ENCODE results near the gene IDUA.

IDUA gene

GRCh38 chr4:1018147-1019020 is 31.5 kb downstream of the IDUA start:
- no peak for FAIRE-seq

GRCh38 chr4:1019320-1019719 is 32.5 kb downstream of the IDUA start:
- no peak for FAIRE-seq

DNA sequence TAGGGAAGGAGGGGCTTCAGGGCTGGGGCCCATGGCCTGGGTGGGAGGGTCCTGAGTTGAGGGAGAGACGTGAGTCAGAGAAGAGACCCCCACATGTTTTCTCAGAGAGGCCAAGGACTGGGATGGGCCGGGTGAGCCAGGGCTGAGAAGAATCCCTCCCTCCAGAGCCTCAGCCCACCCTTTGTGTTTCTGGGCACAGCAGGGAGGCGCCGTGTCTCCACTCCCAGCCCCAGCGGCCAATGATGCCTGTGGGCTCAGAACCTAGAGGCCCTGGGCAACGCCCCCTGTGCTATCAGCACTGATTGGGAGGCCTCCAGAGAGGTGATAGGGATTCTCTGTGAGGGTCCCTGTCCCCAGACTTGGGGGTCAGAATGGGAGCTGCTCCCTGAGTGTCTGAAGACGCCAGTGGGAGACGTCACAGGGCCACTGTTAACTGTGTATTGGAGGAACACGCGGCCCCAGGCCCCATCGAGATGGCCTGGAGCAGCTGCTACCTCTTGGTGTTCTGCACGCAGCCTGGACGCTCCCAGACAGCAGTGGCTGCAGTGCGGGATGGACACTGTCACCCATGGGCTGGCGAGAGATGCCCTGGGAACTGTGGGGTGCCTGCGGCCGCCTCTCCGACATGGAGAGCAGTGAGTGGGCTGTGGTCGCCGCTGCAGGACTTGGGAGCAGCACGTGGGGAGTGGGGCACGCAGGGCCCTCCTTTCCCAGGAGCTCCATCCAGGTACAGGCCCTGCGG is 33.1 kb downstream of the IDUA start:
- no peak for FAIRE-seq

GRCh38 chr4:1021386-1022050 is 34.7 kb downstream of the IDUA start:
- no peak for FAIRE-seq

- FAIRE-seq = no peak
Measured at GRCh38 chr4:1022051-1022738, 35.4 kb downstream of the IDUA start.

DNA sequence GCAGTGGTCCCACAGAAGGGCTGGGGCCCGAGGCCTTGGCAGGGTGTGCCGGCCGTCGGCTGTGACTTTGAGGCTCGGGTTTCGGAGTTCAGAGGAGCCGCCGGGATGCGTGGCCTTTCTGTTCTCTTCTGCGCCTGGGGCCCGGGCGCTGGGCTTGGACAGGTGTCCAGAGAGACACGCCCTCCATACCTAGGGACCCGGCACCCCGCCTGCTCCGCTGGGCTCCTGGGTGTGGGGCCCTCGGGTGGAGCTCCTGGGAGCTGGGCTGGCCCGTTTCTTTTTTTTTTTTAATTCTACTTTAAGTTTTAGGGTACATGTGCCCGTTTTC is 35.9 kb downstream of the IDUA start:
- FAIRE-seq = no peak

DNA sequence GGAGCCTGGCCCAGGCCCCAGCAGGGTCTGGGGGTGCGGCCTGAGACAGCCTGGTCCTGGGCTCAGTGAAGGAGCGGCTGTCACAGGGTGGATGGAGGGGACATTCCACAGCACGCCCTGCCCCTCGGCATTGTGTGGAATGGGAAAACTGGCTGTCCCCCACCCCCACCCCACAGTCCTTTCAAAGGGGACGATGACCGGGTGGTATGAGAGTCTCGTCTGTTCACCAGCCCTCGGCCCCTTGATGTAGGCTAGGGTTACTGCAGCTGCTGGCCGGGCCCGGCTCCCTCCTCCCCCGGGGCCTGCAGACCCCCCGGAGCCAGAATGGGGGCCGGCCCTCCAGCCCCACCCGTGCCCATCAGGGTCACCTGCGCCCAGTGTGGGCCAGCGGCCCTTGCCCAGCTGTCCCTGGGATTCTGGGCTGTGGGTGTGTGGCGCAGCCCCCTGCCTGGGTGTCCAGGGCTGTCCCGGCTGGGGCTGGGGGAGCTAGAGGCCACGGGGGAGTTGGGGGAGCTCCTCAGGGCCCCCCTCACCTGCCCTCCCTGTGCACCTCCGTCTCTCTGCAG is 36.3 kb downstream of the IDUA start:
- FAIRE-seq = no peak

DNA sequence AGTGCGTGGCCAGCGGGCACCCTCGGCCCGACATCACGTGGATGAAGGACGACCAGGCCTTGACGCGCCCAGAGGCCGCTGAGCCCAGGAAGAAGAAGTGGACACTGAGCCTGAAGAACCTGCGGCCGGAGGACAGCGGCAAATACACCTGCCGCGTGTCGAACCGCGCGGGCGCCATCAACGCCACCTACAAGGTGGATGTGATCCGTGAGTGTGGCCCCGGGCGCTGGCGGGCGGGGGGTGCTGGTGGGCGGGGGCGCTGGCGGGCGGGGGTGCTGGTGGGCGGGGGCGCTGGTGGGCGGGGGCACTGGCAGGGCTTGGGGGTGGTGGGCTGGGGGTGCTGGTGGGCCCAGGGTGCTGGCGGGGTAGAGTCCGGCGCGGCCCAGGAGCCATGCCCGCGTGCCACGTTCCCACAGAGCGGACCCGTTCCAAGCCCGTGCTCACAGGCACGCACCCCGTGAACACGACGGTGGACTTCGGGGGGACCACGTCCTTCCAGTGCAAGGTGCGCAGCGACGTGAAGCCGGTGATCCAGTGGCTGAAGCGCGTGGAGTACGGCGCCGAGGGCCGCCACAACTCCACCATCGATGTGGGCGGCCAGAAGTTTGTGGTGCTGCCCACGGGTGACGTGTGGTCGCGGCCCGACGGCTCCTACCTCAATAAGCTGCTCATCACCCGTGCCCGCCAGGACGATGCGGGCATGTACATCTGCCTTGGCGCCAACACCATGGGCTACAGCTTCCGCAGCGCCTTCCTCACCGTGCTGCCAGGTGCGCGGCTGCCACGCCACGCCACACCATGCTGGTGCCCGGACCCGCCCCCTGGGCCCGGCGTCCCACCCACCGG is 37.3 kb downstream of the IDUA start:
- FAIRE-seq = no peak

DNA sequence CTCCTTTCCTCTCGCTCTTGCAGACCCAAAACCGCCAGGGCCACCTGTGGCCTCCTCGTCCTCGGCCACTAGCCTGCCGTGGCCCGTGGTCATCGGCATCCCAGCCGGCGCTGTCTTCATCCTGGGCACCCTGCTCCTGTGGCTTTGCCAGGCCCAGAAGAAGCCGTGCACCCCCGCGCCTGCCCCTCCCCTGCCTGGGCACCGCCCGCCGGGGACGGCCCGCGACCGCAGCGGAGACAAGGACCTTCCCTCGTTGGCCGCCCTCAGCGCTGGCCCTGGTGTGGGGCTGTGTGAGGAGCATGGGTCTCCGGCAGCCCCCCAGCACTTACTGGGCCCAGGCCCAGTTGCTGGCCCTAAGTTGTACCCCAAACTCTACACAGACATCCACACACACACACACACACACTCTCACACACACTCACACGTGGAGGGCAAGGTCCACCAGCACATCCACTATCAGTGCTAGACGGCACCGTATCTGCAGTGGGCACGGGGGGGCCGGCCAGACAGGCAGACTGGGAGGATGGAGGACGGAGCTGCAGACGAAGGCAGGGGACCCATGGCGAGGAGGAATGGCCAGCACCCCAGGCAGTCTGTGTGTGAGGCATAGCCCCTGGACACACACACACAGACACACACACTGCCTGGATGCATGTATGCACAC is 38.2 kb downstream of the IDUA start:
- no peak for FAIRE-seq

DNA sequence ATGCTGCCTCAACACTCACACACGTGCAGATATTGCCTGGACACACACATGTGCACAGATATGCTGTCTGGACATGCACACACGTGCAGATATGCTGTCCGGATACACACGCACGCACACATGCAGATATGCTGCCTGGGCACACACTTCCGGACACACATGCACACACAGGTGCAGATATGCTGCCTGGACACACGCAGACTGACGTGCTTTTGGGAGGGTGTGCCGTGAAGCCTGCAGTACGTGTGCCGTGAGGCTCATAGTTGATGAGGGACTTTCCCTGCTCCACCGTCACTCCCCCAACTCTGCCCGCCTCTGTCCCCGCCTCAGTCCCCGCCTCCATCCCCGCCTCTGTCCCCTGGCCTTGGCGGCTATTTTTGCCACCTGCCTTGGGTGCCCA is 39.3 kb downstream of the IDUA start:
- no peak for FAIRE-seq

GRCh38 chr4:1027219-1027914 is 40.5 kb downstream of the IDUA start:
- FAIRE-seq = no peak

DNA sequence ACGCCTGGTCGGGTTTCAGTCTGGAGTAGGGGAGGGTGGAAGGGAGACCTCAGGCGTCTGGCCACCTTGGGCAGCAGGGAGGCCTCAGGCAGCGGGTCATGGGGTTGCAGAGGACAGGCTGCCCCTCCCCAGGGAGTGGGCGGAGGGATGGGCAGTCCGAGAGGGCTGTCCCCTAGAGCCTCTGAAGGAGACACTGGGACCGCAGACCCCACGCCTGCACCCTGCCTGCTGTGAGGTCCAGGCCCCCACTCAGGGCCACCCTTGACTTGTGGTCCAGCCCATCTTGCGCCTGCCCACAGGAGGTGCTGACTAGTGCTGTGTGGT is 41.0 kb downstream of the IDUA start:
- FAIRE-seq = no peak

DNA sequence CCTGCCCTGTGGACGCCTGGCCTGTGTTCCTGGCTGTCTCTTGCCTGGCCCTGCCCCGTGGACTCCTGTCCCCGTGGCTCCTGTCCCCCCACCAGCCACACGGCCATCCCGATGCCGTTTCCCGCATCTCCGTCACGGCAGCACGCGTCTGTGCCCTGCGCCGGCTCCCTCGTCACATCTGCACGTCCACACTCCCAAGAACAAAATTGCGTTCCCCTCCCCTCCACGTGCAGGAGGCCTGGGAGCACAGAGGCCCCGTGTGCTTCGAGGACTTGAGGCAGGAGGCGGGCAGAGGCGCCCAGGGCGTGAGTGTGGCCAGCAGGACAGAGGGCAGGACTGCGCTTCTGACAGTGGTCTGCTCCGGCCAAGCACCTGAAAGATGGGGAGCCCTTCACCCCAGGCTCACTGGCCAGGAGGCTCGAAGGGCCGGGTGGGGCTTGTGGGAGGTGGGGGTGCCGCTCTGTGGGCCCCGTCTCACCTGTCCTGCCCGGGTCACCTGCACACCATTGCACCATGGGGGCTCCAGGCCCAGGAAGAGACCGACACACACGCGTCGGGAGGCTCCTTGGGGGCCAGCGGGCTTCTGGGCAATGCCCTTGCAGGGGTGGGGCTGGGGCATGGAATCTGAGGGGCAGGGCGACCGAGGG is 41.9 kb downstream of the IDUA start:
- FAIRE-seq = no peak

DNA sequence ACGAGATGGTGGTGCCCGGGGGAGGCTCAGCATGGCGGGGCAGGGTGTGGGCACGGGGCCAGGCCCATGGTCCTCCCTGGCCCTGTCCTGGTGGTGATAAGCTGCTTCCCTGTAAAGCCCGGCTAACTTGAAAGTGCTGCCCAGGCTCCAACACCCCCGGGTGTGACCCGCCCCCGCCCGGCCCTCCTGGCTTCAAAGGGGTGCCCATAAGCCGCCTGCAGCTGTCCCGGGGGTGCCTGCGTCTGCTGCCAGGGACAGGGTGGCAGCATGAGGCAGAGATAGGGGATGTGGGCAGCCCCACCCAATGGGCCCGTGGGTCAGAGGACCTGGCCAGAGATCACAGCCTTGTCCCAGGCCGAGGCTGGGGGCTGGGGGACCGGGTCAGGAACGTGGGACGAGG is 42.7 kb downstream of the IDUA start:
- FAIRE-seq = no peak

DNA sequence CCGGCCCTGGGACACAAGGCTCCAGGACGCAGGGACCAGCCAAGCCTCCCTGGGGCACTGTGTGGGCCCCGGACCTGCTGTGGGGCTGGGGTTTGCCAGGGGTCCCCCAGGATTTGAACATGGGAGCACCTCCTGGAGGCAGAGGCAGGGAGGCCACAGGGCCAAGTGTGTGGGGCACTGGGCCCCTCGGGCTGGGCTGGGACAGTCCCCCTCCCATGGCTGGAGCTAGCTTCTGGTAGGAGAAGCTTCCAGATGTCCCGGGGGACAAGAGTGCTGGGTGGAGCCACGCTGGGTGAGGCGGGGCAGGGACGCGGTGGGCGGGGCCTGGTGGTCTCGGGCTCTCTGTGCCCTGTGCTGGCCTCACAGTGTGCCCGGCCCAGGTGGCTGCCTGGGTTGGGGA is 43.2 kb downstream of the IDUA start:
- FAIRE-seq = no peak

DNA sequence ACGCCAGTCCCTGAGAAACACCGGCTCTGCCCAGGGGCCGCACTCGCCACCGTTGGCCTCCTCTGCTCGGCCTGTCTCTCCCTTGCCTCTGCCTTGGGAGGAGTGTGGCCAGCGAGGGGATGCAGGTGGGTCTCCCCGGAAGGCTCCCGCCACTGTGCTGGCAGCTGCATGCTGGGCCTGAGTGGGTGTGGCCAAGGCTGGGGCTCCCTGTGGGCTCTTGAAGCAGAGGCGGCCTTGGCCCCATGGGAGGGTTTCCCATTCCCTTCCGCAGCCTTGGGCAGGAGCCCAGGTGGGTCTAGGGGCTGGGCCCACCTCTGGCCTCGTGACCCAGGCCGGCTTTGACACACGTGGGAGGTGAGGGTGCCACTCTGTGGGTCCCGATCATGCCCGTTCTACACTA is 43.7 kb downstream of the IDUA start:
- FAIRE-seq = no peak

DNA sequence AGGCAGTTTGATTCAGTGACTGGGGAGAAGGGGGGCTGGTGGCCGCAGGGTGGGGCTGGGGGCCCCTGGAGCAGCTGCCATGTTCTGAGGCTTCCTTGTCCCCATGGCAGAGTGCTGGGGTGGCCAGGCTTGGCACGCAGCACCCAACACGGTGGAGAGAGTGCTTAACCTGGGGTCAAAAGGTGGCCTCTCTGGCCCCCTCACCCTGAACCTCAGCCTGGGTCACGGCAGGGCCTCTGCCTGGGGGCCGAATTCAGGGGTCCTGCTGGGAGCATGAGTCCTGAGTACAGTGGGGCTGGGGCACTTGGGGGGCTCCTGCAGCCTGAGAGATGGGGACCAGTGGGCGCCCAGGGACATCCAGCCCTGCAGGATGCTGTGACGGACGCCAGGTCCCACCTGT is 44.5 kb downstream of the IDUA start:
- no peak for FAIRE-seq

GRCh38 chr4:1031956-1032795 is 45.3 kb downstream of the IDUA start:
- no peak for FAIRE-seq

DNA sequence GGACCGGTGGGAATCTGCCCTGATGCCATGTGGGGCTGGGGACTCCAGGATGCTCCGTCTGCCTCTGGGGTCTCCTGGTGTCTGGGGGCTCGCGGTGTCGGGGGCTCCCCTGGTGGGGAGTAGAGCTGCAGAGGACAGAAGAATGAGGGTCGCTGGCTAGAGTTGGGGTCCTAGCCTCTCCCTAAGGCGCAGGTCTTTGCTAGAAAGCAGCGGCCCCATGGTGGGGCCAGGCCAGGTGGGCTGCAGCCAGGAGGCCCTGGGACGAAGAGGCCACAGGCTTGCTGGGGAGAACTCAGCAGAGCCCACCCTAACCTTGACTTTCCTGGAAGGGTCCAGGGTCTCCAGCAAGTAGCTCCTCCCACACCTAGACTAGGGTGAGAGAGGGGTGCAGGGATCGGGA is 46.0 kb downstream of the IDUA start:
- FAIRE-seq = no peak
